B cell (primary cell): ENCODE measurements around the gene MAD1L1. TPM values are rescaled to one million over a fixed set of nuclear protein-coding genes. Genes with fewer than 3 reads are reported as not detected.
A peak's percentile ranks its signal among the peaks of the same experiment; 100 is the strongest.

ENCODE experiments used
- ATAC-seq: fragments of 200-7000 bp; cut with Tn5 transposase; one replicate; pipeline ENCODE4 v1.10.0; 2021; ENCODE audit warnings: low read depth, mild to moderate bottlenecking, moderate number of reproducible peaks, moderate library complexity
- CTCF ChIA-PET: fragments of 350-600 bp; sonication (Branson Sonifier 250); formaldehyde crosslinking; loops from one replicate; lab custom pipeline; 2021; ENCODE audit warnings: antibody characterized with exemption, inconsistent platforms; lab: Charles Lee
- POLR2A ChIA-PET: fragments of 350-600 bp; sonication (Branson Sonifier 250); formaldehyde crosslinking; loops from one replicate; lab custom pipeline; 2021; ENCODE audit warnings: antibody characterized with exemption; lab: Charles Lee
- DNase-seq: peaks from one replicate; pipeline ENCODE4 v3.0.0; 2013
- H2AFZ ChIP-seq: 2 replicates; pipeline ENCODE4 v1.6.1; 2012; ENCODE audit warnings: mild to moderate bottlenecking, low read depth, low read length; ENCODE audit not compliant: insufficient read depth, poor library complexity, severe bottlenecking
- H3K27ac ChIP-seq, 2 donors: 1 replicate in 1 of 2; 2 replicates in 1 of 2; pipeline ENCODE4 v1.5.1; 2012 to 2013; ENCODE audit warnings: low read length in 2 of 2, mild to moderate bottlenecking in 2 of 2, moderate library complexity in 1 of 2
- H3K27me3 ChIP-seq, 4 experiments: fragments of 200-600 bp in 1 of 4; sonication (generic) in 1 of 4; replicated peaks in 1 of 4; 1 replicate in 2 of 4; 2 replicates in 2 of 4; pipeline versions ENCODE4 v1.6.1 to v1.7.0; 2013 to 2016; ENCODE audit warnings: low read length in 3 of 4, mild to moderate bottlenecking in 2 of 4, mixed read lengths in 1 of 4, moderate library complexity in 1 of 4; ENCODE audit not compliant: insufficient read depth in 4 of 4, control insufficient read depth in 3 of 4; ENCODE audit errors: control extremely low read depth in 1 of 4
- H3K36me3 ChIP-seq, 2 experiments: replicated peaks in 1 of 2; 1 replicate in 1 of 2; 2 replicates in 1 of 2; pipeline versions ENCODE4 v1.6.1 to v1.7.1; 2013; ENCODE audit warnings: low read length in 1 of 2; ENCODE audit not compliant: insufficient read depth in 2 of 2, control insufficient read depth in 1 of 2; ENCODE audit errors: control extremely low read depth in 1 of 2, extremely low read depth in 1 of 2
- H3K4me1 ChIP-seq, 2 donors: fragments of 200-600 bp in 1 of 2; sonication (generic) in 1 of 2; 1 replicate in 1 of 2; 2 replicates in 1 of 2; pipeline versions ENCODE4 v1.5.1 to v1.6.1; 2013 to 2017; ENCODE audit warnings: low read length in 2 of 2; ENCODE audit not compliant: control insufficient read depth in 2 of 2, insufficient read depth in 2 of 2
- H3K4me2 ChIP-seq: replicated peaks from 2 replicates; pipeline ENCODE3; 2012; ENCODE audit warnings: mild to moderate bottlenecking, low read depth, low read length; ENCODE audit not compliant: poor library complexity, severe bottlenecking
- H3K4me3 ChIP-seq, 5 experiments: fragments of 200-600 bp in 1 of 5; sonication (generic) in 1 of 5; 1 replicate in 3 of 5; 2 replicates in 2 of 5; pipeline versions ENCODE4 v1.5.1 to v1.7.0; 2011 to 2016; ENCODE audit warnings: low read length in 4 of 5, mild to moderate bottlenecking in 4 of 5, low read depth in 2 of 5, control low read depth in 1 of 5, moderate library complexity in 1 of 5; ENCODE audit not compliant: insufficient read depth in 1 of 5; ENCODE audit errors: control extremely low read depth in 1 of 5, extremely low read depth in 1 of 5
- H3K79me2 ChIP-seq: fragments of 200-600 bp; sonication (generic); one replicate; pipeline ENCODE4 v1.6.0; 2016; ENCODE audit warnings: low read length; ENCODE audit not compliant: control insufficient read depth, insufficient read depth
- H3K9ac ChIP-seq: fragments of 200-600 bp; sonication (generic); 2 replicates; pipeline ENCODE4 v1.6.1; 2017; ENCODE audit warnings: mild to moderate bottlenecking, low read length, moderate library complexity
- H3K9me3 ChIP-seq, 3 donors: one replicate each; pipeline versions ENCODE4 v1.6.1 to v1.7.1; 2013; ENCODE audit warnings: low read length in 2 of 3; ENCODE audit not compliant: control insufficient read depth in 2 of 3, insufficient read depth in 1 of 3; ENCODE audit errors: control extremely low read depth in 1 of 3
- H4K20me1 ChIP-seq: 2 replicates; pipeline ENCODE4 v1.6.0; 2012; ENCODE audit warnings: mild to moderate bottlenecking, low read length; ENCODE audit not compliant: insufficient read depth, control insufficient read depth, poor library complexity, severe bottlenecking
- H3K27ac Mint-ChIP-seq: one replicate; pipeline ENCODE4 v1.8.0; 2021; ENCODE audit warnings: mixed read lengths
- H3K27me3 Mint-ChIP-seq: one replicate; pipeline ENCODE4 v1.8.0; 2021; ENCODE audit warnings: mixed read lengths
- H3K4me1 Mint-ChIP-seq: one replicate; pipeline ENCODE4 v1.8.0; 2021; ENCODE audit warnings: mixed read lengths
- H3K4me3 Mint-ChIP-seq: one replicate; pipeline ENCODE4 v1.8.0; 2021; ENCODE audit warnings: mixed read lengths
- H3K9me3 Mint-ChIP-seq: one replicate; pipeline ENCODE4 v1.8.0; 2022; ENCODE audit warnings: mixed read lengths; ENCODE audit not compliant: insufficient read depth
- CTCF ChIP-seq: fragments of 200-600 bp; IDR thresholded peaks from one replicate; pipeline ENCODE4 v1.8.0; 2022; ENCODE audit warnings: antibody characterized with exemption, mild to moderate bottlenecking
- EZH2 ChIP-seq: IDR thresholded peaks from 2 replicates; pipeline ENCODE4 v1.6.1; 2012; ENCODE audit warnings: borderline replicate concordance, low read depth, mild to moderate bottlenecking, moderate library complexity, low read length; ENCODE audit not compliant: insufficient read depth, poor library complexity, severe bottlenecking
- WGBS: methylation state at CpG from one replicate; pipeline ENCODE4 v1.1.5; 2013; ENCODE audit warnings: missing lambda C conversion rate; ENCODE audit not compliant: insufficient coverage; 5-methylcytosine and 5-hydroxymethylcytosine counted together
- intact Hi-C: fragments of 100-400 bp; cut with micrococcal nuclease; formaldehyde crosslinking; loops from one replicate; pipeline ENCODE4 v1.10.0; 2022
- polyA plus RNA-seq: library from polyadenylated mRNA; depleted of rRNA; stranded (reverse); fragments of >200 nt; gene quantifications from 2 replicates; pipeline ENCODE4 v1.2.3, GENCODE V29; 2012
- total RNA-seq, 2 donors: library from RNA; stranded (reverse); fragments of 120-200 nt in 1 of 2; gene quantifications; 1 replicate in 1 of 2; 2 replicates in 1 of 2; pipeline versions ENCODE4 v1.2.3 to v1.2.4, GENCODE V29; 2013 to 2022

MAD1L1 gene
- total and polyA plus RNA-seq, 2 donors (not counting 1 experiment from before 2014, with no cell fraction given) = 86.7 to 110 TPM

GRCh38 chr7:2260820-2261219 lies 28.1 kb upstream of the MAD1L1 start:
- Histone ChIP-seq H4K20me1 (peaks cover 14% of the 10 kb centered on the region), H3K9me3 (no peaks in the 10 kb centered on the region), H3K79me2 (peaks cover 36% of the 10 kb centered on the region), H3K36me3 (peaks cover 1 to 61% of the 10 kb centered on the region in 2 experiments), H3K9ac (no peak overlapping the region), H3K27ac (peak overlapping the region; percentile 96 to 98), H3K4me2 (no peak overlapping the region), H2AFZ (no peak overlapping the region), H3K27me3 (no peaks in the 10 kb centered on the region), H3K4me1 (peaks cover 25 to 44% of the 10 kb centered on the region in 2 donors), H3K4me3 (no peak overlapping the region)
- TF ChIP-seq CTCF (no peak), EZH2 (no peak)
- peak overlapping the region; percentile 34 for H3K4me3 Mint-ChIP-seq
- DNase-seq = no peak
- peaks cover 40% of the 10 kb centered on the region for H3K4me1 Mint-ChIP-seq
- H3K27ac Mint-ChIP-seq = peak overlapping the region; percentile 90
- no peak for ATAC-seq
- intact Hi-C loops = loop anchor here (1.0 to 5.0 kb wide), 3 partner anchors 28 to 53 kb away; partner anchors contain the start of genes MAD1L1 and SNX8
- no peaks in the 10 kb centered on the region for H3K9me3 Mint-ChIP-seq
- ChIA-PET CTCF (interaction anchor here (1.2 to 3.2 kb wide), 4 partner anchors 13 to 87 kb away, joined by 3 to 27 read pairs (median 7); no protein-coding TSS in a partner anchor), POLR2A (interaction anchor here (0.6 to 1.9 kb wide), 2 partner anchors 23 to 26 kb away, joined by 4 to 6 read pairs; no protein-coding TSS in a partner anchor)
- H3K27me3 Mint-ChIP-seq = no peaks in the 10 kb centered on the region
- WGBS = 89% methylated on average over 3 of the region's 5 CpGs

- no peak overlapping the region for H3K4me3 ChIP-seq
- Mint-ChIP-seq H3K4me1 (peaks cover 44% of the 10 kb centered on the region), H3K27ac (peak overlapping the region; percentile 90), H3K4me3 (peak overlapping the region; percentile 76), H3K9me3 (no peaks in the 10 kb centered on the region), H3K27me3 (no peaks in the 10 kb centered on the region)
- ATAC-seq (no peak), DNase-seq (no peak)
- H3K9ac ChIP-seq = no peak overlapping the region
- CTCF ChIA-PET = interaction anchor here (0.6 to 3.2 kb wide), 7 partner anchors 11 to 88 kb away, joined by 3 to 27 read pairs (median 5); no protein-coding TSS in a partner anchor
- H3K79me2 ChIP-seq = peaks cover 40% of the 10 kb centered on the region
- no peaks in the 10 kb centered on the region for H3K27me3 ChIP-seq
- peak overlapping the region; percentile 63 for H3K4me2 ChIP-seq
- H2AFZ ChIP-seq = no peak overlapping the region
- POLR2A ChIA-PET = interaction anchor here (0.8 to 1.5 kb wide), 3 partner anchors 18 to 51 kb away, joined by 3 to 6 read pairs (median 3); no protein-coding TSS in a partner anchor
- TF ChIP-seq CTCF = no peak
- TF ChIP-seq EZH2 = no peak
- peaks cover 20% of the 10 kb centered on the region for H4K20me1 ChIP-seq
- intact Hi-C loops = no loop called here
- no peaks in the 10 kb centered on the region for H3K9me3 ChIP-seq
- WGBS = 92% methylated on average over 5 of the region's 9 CpGs
- H3K4me1 ChIP-seq = peaks cover 25 to 44% of the 10 kb centered on the region in 2 donors
- H3K36me3 ChIP-seq = peaks cover 1 to 70% of the 10 kb centered on the region in 2 experiments
- peak overlapping the region; percentile 40 to 66 for H3K27ac ChIP-seq
These were observed 26.7 kb upstream of the MAD1L1 start for GRCh38 chr7:2259480-2259879.
